IMR-90 (cell line): ENCODE results near the gene C1QTNF5. TPM values are rescaled to one million over a fixed set of nuclear protein-coding genes. Genes with fewer than 3 reads are reported as not detected.

ENCODE experiments used
- ATAC-seq: fragments of 200-7000 bp; cut with Tn5 transposase; 2 replicates; pipeline ENCODE4 v1.9.1; 2020; ENCODE audit warnings: low read depth, mild to moderate bottlenecking, moderate library complexity
- BruUV-seq: library from RNA; stranded (reverse); fragments of 400-500 nt; replicated peaks from 2 replicates; lab custom pipeline; 2021; lab: Mats Ljungman, UMichigan
- CTCF ChIA-PET: fragments of 300-600 bp; formaldehyde crosslinking; extraction: SDS; loops from one replicate; lab custom pipeline; 2021; ENCODE audit warnings: antibody characterized with exemption; lab: Yijun Ruan, JAX
- POLR2A ChIA-PET: fragments of 300-600 bp; sonication (Branson Sonifier 250); formaldehyde crosslinking; loops from one replicate; lab custom pipeline; 2022; ENCODE audit warnings: antibody characterized with exemption; ENCODE audit not compliant: unreplicated experiment; lab: Charles Lee
- DNase-seq: peaks from one replicate; pipeline ENCODE4 v3.0.0; 2013
- H2AFZ ChIP-seq: replicated peaks from 2 replicates; pipeline ENCODE3; 2013; ENCODE audit warnings: low read length, mild to moderate bottlenecking; ENCODE audit not compliant: poor library complexity
- H2AK5ac ChIP-seq: 2 replicates; pipeline ENCODE4 v1.6.1; 2013; ENCODE audit warnings: low read depth, low read length, inconsistent platforms
- H2AK9ac ChIP-seq: replicated peaks from 2 replicates; pipeline ENCODE3; 2013; ENCODE audit warnings: mild to moderate bottlenecking, low read depth, low read length, moderate library complexity; ENCODE audit not compliant: poor library complexity
- H2BK120ac ChIP-seq: 2 replicates; pipeline ENCODE4 v1.6.1; 2013; ENCODE audit warnings: low read depth, low read length, inconsistent platforms
- H2BK15ac ChIP-seq: 3 replicates; pipeline ENCODE4 v1.6.1; 2013; ENCODE audit warnings: low read depth, low read length, inconsistent platforms
- H2BK20ac ChIP-seq: 2 replicates; pipeline ENCODE4 v1.6.1; 2013; ENCODE audit warnings: low read depth, mild to moderate bottlenecking, inconsistent platforms, low read length, moderate library complexity
- H2BK5ac ChIP-seq: 2 replicates; pipeline ENCODE4 v1.6.1; 2013; ENCODE audit warnings: mild to moderate bottlenecking, low read depth, low read length, inconsistent platforms; ENCODE audit not compliant: poor library complexity, severe bottlenecking
- H3K14ac ChIP-seq: replicated peaks from 2 replicates; pipeline ENCODE4 v1.6.1; 2013; ENCODE audit warnings: low read depth, low read length, inconsistent platforms
- H3K18ac ChIP-seq: 2 replicates; pipeline ENCODE4 v1.6.1; 2013; ENCODE audit warnings: low read depth, low read length, control low read depth
- H3K23ac ChIP-seq: 2 replicates; pipeline ENCODE4 v1.6.1; 2013; ENCODE audit warnings: low read depth, low read length, inconsistent platforms
- H3K27ac ChIP-seq: 2 replicates; pipeline ENCODE4 v1.5.1; 2013; ENCODE audit warnings: mild to moderate bottlenecking, control low read depth, low read length; ENCODE audit not compliant: insufficient read depth
- H3K27me3 ChIP-seq: 2 replicates; pipeline ENCODE4 v1.6.1; 2013; ENCODE audit warnings: low read length; ENCODE audit not compliant: control insufficient read depth, insufficient read depth
- H3K36me3 ChIP-seq: 2 replicates; pipeline ENCODE4 v1.6.1; 2013; ENCODE audit warnings: low read length, mixed read lengths; ENCODE audit not compliant: control insufficient read depth, insufficient read depth
- H3K4ac ChIP-seq: 2 replicates; pipeline ENCODE4 v1.6.1; 2013; ENCODE audit warnings: low read depth, low read length, inconsistent platforms
- H3K4me1 ChIP-seq: 2 replicates; pipeline ENCODE4 v1.6.1; 2013; ENCODE audit warnings: low read length, mixed read lengths; ENCODE audit not compliant: control insufficient read depth, insufficient read depth
- H3K4me2 ChIP-seq: 2 replicates; pipeline ENCODE4 v1.6.1; 2013; ENCODE audit warnings: low read depth, mild to moderate bottlenecking, control low read depth, low read length, moderate library complexity
- H3K4me3 ChIP-seq: 2 replicates; pipeline ENCODE4 v1.5.1; 2013; ENCODE audit warnings: low read depth, mild to moderate bottlenecking, control low read depth, low read length, moderate library complexity; ENCODE audit not compliant: insufficient read depth
- H3K56ac ChIP-seq: 2 replicates; pipeline ENCODE4 v1.6.1; 2013; ENCODE audit warnings: low read length, inconsistent platforms; ENCODE audit not compliant: insufficient read depth; ENCODE audit errors: extremely low read depth
- H3K79me1 ChIP-seq, 2 experiments: 2 replicates each; pipeline ENCODE4 v1.6.1; 2013; ENCODE audit warnings: low read length in 2 of 2, inconsistent platforms in 1 of 2, low read depth in 1 of 2
- H3K9ac ChIP-seq: 2 replicates; pipeline ENCODE4 v1.6.1; 2013; ENCODE audit warnings: low read depth, low read length, control low read depth
- H3K9me1 ChIP-seq: 2 replicates; pipeline ENCODE4 v1.6.1; 2013; ENCODE audit warnings: low read length, inconsistent platforms; ENCODE audit not compliant: insufficient read depth
- H3K9me3 ChIP-seq: 2 replicates; pipeline ENCODE4 v1.6.1; 2013; ENCODE audit warnings: low read length; ENCODE audit not compliant: control insufficient read depth, insufficient read depth
- H4K20me1 ChIP-seq: 2 replicates; pipeline ENCODE4 v1.6.1; 2013; ENCODE audit warnings: low read length, inconsistent platforms; ENCODE audit not compliant: insufficient read depth
- H4K5ac ChIP-seq: 2 replicates; pipeline ENCODE4 v1.6.1; 2013; ENCODE audit warnings: mild to moderate bottlenecking, low read depth, low read length, control low read depth
- H4K8ac ChIP-seq, 2 experiments: 2 replicates each; pipeline ENCODE4 v1.6.1; 2013; ENCODE audit warnings: low read depth in 2 of 2, low read length in 2 of 2, control low read depth in 1 of 2, inconsistent platforms in 1 of 2
- H4K91ac ChIP-seq: 2 replicates; pipeline ENCODE4 v1.6.1; 2013; ENCODE audit warnings: low read depth, low read length, inconsistent platforms; ENCODE audit not compliant: insufficient read depth
- CHD1 ChIP-seq: IDR thresholded peaks from 2 replicates; pipeline ENCODE4 v1.6.1; 2012; ENCODE audit warnings: low read depth, low read length, improper control_type of control experiment
- MAFK ChIP-seq: IDR thresholded peaks from 2 replicates; pipeline ENCODE4 v1.6.1; 2012; ENCODE audit warnings: low read depth, low read length, improper control_type of control experiment
- RAD21 ChIP-seq: IDR thresholded peaks from 2 replicates; pipeline ENCODE4 v1.6.1; 2012; ENCODE audit warnings: low read length, improper control_type of control experiment
- RFX5 ChIP-seq: IDR thresholded peaks from 2 replicates; pipeline ENCODE4 v1.8.0; 2012; ENCODE audit warnings: low read depth, mild to moderate bottlenecking, low read length, moderate library complexity
- SMC3 ChIP-seq: fragments of 150-350 bp; IDR thresholded peaks from 2 replicates; pipeline ENCODE4 v1.6.1; 2016; ENCODE audit warnings: low read depth, mild to moderate bottlenecking, antibody characterized with exemption, low read length, moderate library complexity
- WGBS, 2 experiments: methylation state at CpG; one replicate each; pipeline versions ENCODE4 v1.1.5 to v1.1.7; 2013; ENCODE audit warnings: missing lambda C conversion rate in 2 of 2; ENCODE audit not compliant: insufficient read length in 1 of 2; ENCODE audit errors: extremely low coverage in 2 of 2; 5-methylcytosine and 5-hydroxymethylcytosine counted together
- dilution Hi-C: fragments of 300-500 bp; cut with HindIII; formaldehyde crosslinking; loops from one replicate; pipeline ENCODE4 v1.14.3; 2018; ENCODE audit warnings: low sequenced_read_pairs; ENCODE audit not compliant: unreplicated experiment
- in situ Hi-C: fragments of 300-500 bp; cut with MboI; formaldehyde crosslinking; loops from 3 replicates; pipeline ENCODE4 v1.14.3; 2019; ENCODE audit warnings: low sequenced_read_pairs, inconsistent platforms, mixed read lengths
- intact Hi-C: fragments of 100-400 bp; cut with micrococcal nuclease; formaldehyde crosslinking; loops from 2 replicates; pipeline ENCODE4 v1.10.0; 2022
- polyA plus RNA-seq, 3 experiments: library from polyadenylated mRNA; depleted of rRNA; stranded (reverse); fragments of >200 nt; gene quantifications; 2 replicates each; pipeline ENCODE4 v1.2.3, GENCODE V29; 2012; ENCODE audit warnings: low replicate concordance in 1 of 3
- total RNA-seq: library from RNA; depleted of rRNA; stranded (reverse); fragments of >200 nt; gene quantifications from 2 replicates; pipeline ENCODE4 v1.2.3, GENCODE V29; 2012
- TF ChIP-seq, protein P1 (sequence below): fragments of 150-350 bp; IDR thresholded peaks from 2 replicates; pipeline ENCODE4 v1.6.1; 2017; ENCODE audit warnings: mild to moderate bottlenecking, antibody characterized with exemption, low read length, low read depth

The C1QTNF5 gene
- total and polyA plus RNA-seq, 2 of the 4 experiments (the other 2 are of a cell fraction): 2.0 to 5.4 TPM

DNA sequence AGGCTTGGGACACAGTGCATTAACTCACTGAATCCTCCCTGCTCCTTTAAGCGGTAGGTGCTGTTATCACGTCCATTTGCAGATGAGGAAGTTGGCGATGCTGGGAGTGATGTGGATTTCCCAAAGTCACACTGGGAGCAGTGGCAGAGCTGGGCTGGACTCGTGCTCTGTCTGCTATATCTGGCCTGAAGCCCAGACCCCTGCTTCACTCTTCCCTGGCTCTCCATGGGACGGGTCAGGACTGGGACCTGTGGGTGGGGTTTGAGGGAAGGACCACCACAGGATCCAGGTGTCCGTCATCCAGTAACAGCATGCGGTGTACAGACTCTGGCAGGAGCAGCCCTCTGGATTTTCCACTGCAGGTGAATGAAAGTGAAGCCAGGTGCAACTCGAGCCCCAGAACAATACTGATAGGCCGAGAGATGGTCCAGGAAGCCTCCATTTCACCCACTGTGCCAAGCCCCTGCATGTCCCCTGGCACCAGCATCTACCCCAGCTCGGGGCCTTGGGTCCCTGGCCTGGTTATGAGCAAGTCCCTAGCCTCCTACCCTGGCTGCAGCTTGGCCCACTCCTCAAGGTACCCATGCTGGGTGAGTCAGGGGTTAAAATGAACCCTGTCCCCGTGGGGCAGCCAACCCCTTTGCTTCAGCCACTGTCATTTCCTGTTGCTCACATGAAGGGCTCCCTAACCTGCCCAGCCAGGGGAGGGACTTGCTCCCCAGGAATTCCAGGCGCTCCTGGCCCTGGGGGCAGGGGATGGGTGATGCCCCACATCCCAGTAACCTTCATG lies 36.6 kb upstream of the C1QTNF5 start:
- Histone ChIP-seq H3K14ac (no peak overlapping the region), H2BK5ac (no peak overlapping the region), H3K18ac (no peak overlapping the region), H3K79me1 (no peaks in the 10 kb centered on the region), H4K20me1 (no peaks in the 10 kb centered on the region), H2AK5ac (no peak overlapping the region), H3K36me3 (no peaks in the 10 kb centered on the region), H3K27ac (no peak overlapping the region), H3K4me3 (no peak overlapping the region), H2AFZ (peak overlapping the region; percentile 49), H4K8ac (no peak overlapping the region), H3K56ac (no peak overlapping the region), H3K27me3 (no peaks in the 10 kb centered on the region), H2BK15ac (no peak overlapping the region), H4K91ac (no peak overlapping the region; the same call in 1 of the 2 replicates), H2BK20ac (no peak overlapping the region), H4K5ac (no peak overlapping the region), H2BK120ac (no peak overlapping the region; the same call in 1 of the 2 replicates), H3K9me1 (no peaks in the 10 kb centered on the region; the same call in 1 of the 2 replicates), H3K4me1 (peaks cover 26% of the 10 kb centered on the region), H3K9ac (no peak overlapping the region), H3K23ac (no peak overlapping the region), H2AK9ac (no peak overlapping the region), H3K9me3 (no peaks in the 10 kb centered on the region), H3K4ac (no peak overlapping the region), H3K4me2 (no peak overlapping the region)
- in situ Hi-C loops: no loop called here
- BruUV-seq: no TSS peak
- dilution Hi-C loops: no loop called here
- CTCF ChIA-PET: interaction anchor here (0.6 to 4.0 kb wide), 3 partner anchors 21 to 69 kb away, joined by 3 to 32 read pairs (median 3); no protein-coding TSS in a partner anchor
- intact Hi-C loops: no loop called here
- no peak for ATAC-seq
- TF ChIP-seq, protein P1, sequence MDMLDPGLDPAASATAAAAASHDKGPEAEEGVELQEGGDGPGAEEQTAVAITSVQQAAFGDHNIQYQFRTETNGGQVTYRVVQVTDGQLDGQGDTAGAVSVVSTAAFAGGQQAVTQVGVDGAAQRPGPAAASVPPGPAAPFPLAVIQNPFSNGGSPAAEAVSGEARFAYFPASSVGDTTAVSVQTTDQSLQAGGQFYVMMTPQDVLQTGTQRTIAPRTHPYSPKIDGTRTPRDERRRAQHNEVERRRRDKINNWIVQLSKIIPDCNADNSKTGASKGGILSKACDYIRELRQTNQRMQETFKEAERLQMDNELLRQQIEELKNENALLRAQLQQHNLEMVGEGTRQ: no peak
- TF ChIP-seq RAD21 (no peak), RFX5 (no peak), CHD1 (no peak), SMC3 (no peak), MAFK (no peak)
- POLR2A ChIA-PET: no interaction called here
- no peak for DNase-seq
- WGBS, 2 experiments: 79% methylated on average over 4 of the region's 12 CpGs; no CpG with 5 or more reads in 1 of the 2 experiments
